A172 (cell line): ENCODE data around the gene THBS2. TPM values are rescaled to one million over a fixed set of nuclear protein-coding genes. Genes with fewer than 3 reads are reported as not detected.
"Not testable (repeated sequence)": the region's sequence is repeated elsewhere in the genome, so short reads cannot be mapped to it uniquely, and the experiment has no call there.

Source experiments
- DNase-seq: peaks from one replicate; pipeline ENCODE4 v3.0.0-alpha.2; 2015; ENCODE audit warnings: low spot score
- total RNA-seq: library from RNA; depleted of rRNA; stranded (reverse); fragments of >200 nt; shearing (Covaris generic); gene quantifications from 2 replicates; pipeline ENCODE4 v1.2.3, GENCODE V29; 2014

Gene THBS2
- total RNA-seq, 1 experiment from 2014 or later, result 137 TPM

DNA sequence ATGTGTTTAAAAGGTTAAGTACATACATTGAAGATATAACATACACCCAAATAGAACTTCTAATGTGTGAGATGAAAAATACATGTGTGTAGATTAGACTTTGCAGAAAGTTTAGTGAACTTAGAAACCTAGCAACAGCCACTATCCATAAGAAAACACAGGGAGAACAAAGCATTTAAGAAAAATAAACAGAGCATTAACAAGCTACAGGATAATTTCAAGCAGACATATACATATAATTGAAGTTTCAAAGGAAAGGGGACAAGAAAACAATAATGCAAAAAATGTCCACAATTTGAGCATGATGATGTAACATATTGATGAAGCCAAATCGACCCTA is 18.2 kb upstream of the THBS2 start:
- DNase-seq, result no peak

DNA sequence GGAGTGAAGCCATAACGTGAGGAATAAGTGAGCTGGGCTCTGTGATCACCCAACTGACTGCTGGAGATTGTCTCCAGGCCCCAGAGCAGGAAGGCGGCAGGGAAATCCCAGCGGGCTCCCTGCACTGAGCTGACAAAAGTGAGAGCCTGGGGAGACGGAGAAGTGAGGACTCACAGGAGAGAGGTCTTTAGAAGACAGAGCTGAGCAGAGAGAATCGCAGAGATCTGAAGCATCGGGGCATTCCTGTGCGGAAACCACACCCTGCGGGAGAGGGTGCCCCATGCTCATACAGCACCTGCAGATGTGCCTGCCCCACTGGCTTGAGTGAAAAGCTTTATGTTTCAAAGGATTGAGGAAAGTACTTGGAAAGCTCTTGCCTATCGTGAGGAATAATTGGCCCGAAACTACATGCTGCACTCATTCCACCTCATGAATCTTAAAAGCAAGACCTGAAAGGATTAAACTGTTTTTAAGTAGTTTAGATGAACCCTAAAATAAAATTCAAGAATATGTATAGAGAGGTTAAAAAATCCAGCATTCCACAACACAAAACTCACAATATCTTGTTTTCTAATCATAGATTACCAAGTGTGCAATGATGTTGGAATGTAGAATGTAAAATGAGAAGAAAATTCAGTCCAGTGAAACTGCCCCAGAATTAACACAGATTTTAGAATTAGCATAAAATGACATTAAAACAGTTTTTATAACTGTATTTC is 17.7 kb upstream of the THBS2 start:
- no peak for DNase-seq

DNA sequence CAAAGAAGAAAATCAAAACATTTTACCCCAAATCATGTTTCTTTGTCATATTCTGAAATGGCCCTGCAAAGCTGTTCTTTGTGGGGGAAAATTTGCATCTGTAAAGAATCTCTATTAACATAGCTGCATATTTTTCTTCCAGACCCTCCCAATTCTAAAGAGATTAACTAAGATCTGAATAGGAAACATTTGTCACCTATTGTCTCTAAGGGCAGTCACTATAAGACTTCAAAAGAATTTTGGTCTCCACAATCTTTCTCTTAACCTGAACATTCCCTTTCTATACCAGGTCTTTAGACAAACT is 16.4 kb upstream of the THBS2 start:
- not testable (repeated sequence) for DNase-seq

DNA sequence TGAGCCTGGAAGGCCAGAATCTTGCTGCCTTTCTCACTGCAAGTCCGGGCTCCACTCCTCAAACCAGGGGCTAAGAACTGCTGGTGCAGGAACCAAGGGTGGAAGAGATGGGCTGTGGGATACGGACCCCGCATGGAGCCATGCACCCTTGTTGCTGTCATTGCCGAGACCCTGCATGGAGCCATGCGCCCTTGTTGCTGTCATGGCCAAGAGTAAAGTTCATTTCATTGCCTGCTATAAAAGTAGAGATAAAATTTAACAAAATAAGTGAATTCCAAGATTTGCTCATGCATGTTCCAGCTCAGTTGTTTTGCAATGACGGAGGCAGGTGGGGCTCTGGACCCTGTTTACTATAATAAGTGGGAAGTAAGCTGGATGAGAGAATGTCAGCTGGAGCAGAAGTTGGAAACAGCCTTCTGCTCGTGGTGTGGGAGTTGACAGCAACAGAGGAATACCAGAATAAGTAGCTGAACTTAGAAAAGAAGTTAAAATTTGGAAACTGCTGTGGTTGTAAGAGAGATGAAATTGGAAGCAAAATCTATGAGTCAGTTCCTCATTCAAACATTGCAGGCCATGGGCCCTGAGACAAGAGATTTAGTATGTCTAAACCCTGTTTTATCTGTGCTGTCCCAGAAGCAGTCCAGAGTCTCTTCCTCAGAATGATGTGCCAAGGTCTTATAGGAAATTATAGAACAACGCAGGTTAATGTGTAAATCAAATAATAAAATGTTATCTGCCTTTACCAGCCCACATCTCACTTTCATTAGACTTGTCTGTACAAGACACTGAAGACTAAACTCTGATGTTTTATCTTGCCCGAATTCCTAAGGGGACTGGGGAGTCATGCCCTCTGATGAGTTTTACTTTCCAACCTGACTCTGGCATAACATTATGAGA is 15.8 kb upstream of the THBS2 start:
- DNase-seq, result no peak

DNA sequence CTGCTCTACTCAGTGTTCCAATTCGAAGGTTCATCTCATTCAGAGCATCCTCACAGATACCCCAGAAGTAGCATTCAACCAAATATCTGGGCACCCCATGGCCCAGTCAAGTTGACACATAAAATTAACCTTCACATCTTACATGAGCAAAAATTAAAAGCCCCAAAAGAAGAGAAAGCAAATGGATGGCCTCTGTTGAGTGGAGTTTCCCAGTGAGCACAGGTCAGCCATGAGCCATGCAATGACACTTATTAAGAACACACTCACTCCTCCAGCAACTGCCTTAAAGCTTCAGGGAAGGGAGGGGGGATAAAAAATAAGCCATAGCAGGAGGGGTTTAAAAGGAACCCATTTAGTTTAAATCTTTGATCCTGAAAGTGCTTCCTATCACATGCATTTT is 14.6 kb upstream of the THBS2 start:
- DNase-seq, result no peak

DNA sequence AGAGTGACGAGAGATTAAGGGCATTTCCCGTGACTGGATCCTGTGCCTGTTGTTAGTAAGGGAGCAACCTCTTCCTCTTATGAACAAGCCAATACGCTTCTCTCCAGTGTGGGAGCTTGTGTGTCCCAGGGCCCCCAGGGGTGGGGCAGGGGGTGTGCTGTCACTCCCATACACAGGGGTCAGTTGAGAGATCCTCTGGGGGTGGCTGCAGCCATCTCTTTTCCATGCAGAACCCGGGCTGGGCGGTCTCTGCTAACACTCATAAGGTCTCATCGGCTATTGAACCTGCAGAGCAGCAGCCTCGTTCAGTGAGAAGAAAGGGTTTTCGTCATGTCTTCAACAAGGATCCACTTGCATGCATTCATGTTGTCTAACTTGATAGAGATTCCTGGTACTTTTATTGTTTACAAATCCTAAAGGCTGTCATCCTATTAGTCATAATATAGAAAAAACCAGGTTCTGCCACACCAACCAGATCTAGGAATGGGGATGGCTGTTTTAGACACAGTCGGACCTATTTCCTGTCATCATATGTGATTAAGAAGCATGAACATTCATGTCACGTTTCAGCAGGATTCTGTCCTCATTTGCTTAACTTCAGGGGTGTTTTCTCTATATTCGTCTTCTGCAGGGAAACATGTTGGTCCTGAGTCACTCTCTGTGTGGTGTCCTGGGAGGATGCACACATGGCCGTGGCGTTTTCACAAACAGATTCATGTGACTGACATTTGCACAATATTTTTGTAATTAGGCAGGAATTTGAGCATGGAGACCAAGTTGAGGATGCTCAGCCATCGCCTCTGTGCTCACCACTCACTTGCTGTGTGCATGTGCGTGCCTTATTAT is 13.3 kb upstream of the THBS2 start:
- no peak for DNase-seq

DNA sequence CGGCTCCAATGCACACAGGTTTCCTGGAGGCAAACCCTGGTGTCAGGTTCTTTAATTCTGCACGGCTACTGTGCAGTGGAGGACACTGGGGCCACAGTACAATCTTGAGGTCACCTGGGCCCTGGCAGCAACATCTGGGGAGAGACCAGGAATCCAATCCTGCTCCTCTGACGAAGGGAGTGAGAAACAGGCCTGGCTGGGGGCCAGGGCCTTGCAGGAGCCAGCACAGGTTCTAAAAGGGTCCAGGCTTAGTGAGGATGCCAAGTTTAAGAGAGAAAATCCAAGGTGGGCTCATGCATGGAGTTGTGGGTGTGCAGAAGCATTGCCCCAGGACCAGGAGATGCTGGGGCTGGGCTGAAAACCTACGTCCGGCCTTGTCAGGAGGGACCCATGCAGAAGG is 12.6 kb upstream of the THBS2 start:
- DNase-seq, result no peak

DNA sequence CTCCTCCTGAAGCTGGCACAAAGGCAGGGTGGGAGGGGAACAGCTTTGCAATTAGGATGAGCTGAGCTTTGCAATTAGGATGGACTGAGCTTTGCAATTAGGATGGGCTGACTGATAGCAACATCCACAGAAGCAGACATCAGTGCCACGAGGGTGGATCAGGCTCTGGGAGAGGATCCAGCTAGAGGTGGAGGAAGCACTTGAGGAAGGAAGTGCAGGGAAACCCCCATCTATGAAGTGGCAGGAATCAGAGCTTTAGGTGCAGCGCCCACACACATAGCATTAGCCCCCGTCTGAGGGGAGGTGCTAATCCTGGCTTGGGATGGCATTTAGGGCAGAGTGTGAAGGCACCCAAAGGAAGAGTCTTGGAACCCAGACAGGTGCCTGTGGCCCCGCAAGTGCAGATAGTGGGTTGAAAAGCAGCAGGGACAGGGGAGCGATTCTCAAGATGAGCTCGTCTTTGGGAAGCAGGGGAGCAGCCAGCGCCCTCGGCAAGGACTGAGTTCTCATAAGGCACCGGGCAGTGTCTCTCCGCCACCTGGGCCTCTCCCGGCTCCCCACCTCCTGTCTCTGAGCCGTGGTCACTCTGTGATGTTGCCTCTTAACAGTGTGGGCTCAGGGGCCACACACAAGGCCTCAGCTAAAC is 12.0 kb upstream of the THBS2 start:
- DNase-seq, result no peak

DNA sequence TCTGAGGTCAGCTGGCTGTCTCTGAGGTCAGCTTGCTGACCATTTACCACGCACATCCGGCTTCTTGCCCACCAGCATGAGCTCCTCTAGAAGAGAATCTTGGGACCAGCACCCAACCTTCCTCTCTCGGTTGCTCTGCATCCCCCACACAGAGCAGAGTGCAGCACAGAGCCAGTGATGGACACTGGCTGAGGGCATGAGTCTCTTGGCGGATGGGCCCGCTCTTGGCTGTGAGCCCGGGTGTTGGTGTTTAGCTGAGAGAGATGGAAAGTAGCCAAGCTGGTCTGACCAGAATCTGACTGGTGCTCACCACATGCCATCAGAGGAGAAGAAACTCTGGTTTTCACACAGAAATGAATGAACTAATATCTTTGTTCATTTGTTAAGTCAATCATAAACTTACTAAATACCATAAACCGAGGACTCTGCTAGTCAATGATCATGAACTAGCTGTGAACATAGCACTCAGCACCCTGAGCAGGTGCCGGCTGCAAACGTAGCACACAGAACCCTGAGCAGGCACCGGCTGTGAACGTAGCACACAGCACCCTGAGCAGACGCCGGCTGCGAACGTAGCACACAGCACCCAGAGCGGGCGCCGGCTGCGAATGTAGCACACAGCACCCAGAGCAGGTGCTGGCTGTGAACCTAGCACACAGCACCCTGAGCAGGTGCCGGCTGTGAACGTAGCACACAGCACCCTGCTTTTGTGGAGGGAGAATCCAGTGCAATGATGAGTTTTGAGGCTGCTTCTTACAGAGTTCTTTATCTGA is 10.4 kb upstream of the THBS2 start:
- peak; percentile 41 for DNase-seq

DNA sequence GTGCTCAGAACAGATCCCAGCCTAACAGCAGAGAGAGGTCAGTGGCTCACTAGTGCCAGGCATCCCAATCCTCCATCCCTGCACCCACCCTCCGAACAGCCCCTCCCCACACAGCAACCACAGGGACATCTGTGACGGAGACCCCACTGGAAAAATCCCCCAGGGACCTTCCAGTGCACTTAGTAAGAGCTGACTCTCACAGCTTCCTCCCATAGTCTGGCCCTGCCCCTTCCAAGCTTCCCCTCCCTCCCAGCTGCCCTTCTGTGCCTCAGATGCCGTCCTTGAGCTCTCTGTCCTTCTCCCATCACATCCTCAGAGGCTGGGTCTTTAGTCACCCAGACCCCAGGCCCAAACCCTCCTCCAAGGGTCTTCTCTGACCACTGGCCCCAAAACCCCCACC is 9.7 kb upstream of the THBS2 start:
- no peak for DNase-seq

DNA sequence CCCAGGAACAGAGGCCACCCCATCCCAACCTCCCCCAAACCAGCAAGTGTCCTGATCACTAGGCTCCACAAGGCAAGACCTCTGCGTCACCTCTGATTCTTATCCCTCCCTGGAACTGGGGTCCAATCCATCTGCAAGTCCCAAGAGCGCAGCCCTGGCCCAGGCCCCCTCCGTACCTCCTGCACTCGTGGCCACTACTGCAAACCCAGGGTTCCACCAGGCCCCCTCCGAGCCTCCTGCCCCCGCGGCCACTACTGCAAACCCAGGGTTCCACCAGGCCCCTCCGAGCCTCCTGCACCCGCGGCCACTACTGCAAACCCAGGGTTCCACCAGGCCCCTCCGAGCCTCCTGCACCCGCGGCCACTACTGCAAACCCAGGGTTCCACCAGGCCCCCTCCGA is 9.0 kb upstream of the THBS2 start:
- DNase-seq, result not testable (repeated sequence)

DNA sequence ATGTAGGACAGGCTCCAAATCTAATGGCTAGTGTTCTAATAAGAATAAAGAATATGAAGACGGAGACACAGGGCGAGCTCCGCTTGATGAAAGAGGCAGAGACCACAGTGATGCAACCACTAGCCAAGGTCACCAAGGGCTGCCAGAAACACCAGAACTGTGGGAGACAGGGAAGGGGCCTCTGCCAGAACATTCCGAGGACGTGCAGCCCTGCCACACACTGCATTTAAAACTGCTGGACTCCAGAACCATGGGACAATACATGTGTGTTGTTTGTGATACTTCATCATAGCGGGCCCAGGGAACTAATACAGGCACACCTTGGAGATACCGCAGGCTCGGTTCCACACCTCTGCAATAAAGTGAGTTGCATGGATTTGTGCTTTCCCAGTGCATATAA is 2.9 kb upstream of the THBS2 start:
- no peak for DNase-seq

DNA sequence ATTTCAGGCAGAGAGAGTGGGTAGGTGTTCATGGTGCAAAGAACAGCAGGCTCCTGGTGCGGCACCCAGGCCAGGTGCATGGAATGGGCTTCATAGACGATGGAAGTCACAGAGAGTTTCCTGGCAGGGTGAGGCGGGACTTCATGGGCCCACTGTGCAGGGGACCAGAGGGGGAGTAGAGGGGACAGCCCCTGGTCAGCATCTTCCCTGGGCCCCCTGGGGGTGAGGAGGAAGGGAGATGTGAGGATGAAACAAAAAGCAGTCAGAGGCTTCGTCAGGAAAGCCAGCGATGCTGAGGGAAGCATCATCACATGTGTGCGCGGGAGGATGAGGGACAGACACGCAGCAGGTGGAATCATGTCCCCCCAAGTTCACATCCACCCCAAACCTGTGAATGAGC is 2.4 kb upstream of the THBS2 start:
- DNase-seq, result no peak

DNA sequence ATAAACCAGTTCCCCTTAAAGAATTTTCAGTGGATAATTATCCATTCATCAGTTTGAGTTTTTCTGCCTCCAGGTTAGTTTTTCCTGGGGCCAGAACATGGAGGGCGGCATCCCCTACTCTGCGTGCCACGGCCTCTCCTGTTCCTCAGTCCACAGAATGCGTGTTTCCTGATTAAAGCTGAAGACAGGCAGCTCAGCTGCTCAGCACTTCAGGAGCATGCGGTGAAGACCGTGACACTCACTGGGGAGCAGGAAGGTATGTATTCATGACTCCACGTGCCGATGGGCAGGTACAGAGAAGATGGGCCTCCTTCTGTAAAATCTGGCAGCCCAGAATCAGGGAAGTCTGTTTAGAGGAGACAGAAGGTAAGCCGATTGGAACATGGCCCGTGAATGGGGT is 2.0 kb upstream of the THBS2 start:
- DNase-seq, result no peak

DNA sequence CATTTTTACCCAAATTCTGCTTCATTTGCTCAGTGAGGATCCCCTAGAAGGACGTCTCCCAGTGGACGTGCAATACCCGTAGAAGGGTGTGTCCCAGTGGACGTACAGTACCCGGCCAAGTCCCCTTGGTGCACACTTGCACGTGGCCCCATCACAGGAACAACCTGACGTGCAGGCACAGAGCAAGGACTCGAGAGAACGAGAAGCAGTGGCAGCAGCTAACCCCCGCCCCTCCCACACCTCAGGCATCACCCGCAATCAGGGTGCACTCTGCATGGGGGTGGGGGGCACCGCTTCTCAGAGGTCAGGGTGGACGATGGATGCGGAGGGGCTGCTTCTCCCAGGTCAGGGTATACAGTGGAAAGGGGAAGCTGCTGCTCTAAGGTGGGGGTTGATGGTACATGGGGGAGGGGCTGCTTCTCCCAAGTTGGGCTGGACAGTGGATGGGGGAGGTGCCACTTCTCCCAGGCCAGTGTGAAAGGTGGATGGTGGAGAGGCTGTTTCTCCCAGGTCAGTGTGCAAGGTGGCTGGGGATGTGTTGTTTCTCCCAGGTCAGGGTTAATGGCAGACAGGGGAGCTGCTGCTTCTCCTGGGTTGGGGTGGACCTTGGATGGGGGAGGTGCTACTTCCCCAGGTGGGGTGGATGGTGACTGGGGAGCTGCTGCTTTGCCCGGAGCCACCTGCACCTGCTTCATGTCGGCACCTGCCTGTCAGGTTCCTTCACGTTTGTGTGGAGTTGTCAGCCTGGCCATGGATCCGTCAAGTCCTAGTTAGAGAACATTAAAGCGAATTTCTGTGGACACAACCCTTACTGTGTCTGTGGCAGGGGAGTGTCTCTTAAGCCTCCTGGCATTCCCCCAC is 1.0 kb upstream of the THBS2 start:
- no peak for DNase-seq

DNA sequence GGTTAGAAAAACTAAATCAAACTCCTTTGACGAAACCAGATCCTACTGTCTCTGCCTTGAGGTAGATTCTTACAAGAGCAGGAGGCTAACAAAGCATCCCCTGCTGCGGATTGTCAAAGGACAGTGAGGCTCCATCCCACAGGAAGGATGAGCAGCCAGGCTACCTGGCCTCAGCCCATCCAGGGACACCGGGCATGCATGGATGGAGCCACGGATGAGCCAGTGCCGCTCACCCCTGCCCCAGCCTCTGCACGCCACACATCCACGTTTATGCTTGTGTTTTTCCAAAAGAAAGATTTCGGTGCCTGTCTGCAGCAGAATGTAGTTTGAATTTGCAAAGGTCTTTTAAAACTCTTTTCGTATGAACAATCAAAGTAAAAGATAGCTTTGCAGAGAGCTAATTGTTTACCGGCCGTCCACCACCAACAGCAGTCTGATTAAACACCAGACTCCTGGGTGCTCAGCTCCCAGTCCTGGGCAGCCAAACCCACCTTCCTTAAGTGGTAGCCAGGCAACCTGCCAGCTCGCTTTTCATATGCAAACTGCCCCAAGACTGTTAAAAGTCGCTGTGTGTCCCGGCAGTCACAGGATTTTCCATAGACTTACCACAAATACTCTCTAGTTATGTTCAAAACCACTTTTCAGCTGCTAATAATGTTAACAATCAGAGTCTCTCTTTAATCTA is 999 bp downstream of the THBS2 start:
- DNase-seq, result peak; percentile 17

DNA sequence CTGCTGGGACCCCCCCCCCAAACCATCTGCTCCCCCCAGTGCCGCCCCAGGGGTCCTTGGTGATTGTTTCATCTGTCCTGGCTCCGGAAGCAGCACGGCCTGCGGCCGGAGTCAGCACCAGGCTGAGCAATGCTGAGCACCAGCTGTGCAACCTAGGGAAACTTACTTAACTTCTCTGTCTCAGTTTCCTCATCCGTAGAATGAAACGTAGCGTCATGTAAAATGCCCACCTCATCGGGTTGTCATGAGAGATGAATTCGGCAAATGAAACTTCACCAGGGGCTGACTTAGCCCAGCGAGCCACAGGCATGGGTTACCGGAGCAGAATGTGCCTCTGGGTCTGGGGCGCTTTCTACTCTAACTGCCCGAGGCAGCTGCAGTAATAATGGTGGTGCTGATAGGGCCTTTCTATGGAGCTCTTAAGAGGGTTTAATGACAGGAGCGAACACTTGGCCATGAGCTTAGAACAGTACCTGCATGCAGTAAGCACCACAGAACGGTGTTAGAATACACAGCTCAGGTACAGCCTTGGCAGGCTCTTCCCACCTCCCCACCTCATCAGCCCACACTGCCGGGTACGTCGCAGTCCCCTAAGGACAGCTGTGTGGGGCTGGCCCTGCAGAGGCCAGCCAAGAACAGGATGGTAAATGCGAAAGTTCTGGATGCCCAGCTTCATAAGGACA is 1.7 kb downstream of the THBS2 start:
- DNase-seq, result no peak

DNA sequence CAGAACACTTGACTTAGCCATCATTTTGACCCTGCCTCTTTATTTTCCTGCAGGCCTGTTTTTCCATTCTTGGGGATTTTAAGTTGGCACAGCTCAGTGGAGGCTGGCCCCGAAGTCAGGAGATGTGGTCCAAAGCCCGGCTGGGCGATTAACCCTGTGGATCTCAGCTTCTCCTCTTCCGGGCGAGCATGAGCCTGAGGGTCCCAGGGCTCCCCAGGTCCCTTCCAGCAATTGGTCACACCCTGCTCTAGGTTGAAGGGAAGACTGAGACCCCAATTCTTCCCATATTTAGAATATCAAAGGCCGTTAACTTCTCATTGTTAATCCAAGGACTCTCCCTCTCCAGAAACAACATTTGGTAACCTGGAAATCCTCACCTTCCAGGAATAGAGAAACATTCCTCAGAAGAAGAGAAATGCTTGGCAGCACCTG is 2.3 kb downstream of the THBS2 start:
- DNase-seq, result no peak

DNA sequence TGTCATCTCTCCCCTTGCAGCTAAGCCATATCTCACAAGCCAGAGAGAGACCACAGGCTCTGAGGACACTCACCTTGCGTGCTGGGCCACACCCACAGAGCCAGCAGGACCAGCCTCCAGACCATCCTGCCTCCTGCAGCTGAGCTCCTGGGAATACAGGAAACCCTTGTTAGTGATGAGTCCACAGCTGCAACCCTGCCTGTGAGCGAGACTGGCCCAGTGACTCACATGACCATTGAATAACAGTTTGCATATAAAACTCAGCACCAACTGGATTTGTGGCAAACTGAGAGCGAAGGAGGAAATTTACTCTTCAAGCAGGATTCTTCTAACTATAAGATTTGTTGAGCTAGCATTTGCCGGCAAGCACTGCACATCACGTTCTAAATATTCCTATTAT is 3.0 kb downstream of the THBS2 start:
- DNase-seq, result peak; percentile 88
